ENCODE measurements around the gene TRAPPC11.

- TF ChIP-seq TEAD4 (IDR thresholded peaks at IDR 0.05) (no peak), EGR1 (IDR thresholded peaks at IDR 0.05) (no peak), EP300 (IDR thresholded peaks at IDR 0.05; ENCODE audit: borderline replicate concordance) (no peak), MAX (IDR thresholded peaks at IDR 0.05) (no peak), TAF1 (IDR thresholded peaks at IDR 0.05; ENCODE audit: low read depth) (no peak), ZBTB7A (IDR thresholded peaks at IDR 0.05; ENCODE audit: low read depth) (no peak), REST (IDR thresholded peaks at IDR 0.05; ENCODE audit: low read depth) (no peak), YY1 (IDR thresholded peaks at IDR 0.05; ENCODE audit: low read depth) (no peak), TCF12 (IDR thresholded peaks at IDR 0.05; ENCODE audit: low read depth) (no peak), RAD21 (IDR thresholded peaks at IDR 0.05; ENCODE audit: low read depth) (no peak), CEBPB (IDR thresholded peaks at IDR 0.05) (no peak)
Observed at GRCh38 chr4:183691006-183691405, 31.9 kb downstream of the TRAPPC11 start.
